HS-5 (cell line): Measurements from ENCODE around the gene BARHL2.
A peak's percentile ranks its signal among the peaks of the same experiment; 100 is the strongest.

Source experiments
- DNase-seq: peaks from one replicate; pipeline ENCODE4 v3.0.0-alpha.2; 2012; ENCODE audit warnings: low read depth

BARHL2 gene

DNA sequence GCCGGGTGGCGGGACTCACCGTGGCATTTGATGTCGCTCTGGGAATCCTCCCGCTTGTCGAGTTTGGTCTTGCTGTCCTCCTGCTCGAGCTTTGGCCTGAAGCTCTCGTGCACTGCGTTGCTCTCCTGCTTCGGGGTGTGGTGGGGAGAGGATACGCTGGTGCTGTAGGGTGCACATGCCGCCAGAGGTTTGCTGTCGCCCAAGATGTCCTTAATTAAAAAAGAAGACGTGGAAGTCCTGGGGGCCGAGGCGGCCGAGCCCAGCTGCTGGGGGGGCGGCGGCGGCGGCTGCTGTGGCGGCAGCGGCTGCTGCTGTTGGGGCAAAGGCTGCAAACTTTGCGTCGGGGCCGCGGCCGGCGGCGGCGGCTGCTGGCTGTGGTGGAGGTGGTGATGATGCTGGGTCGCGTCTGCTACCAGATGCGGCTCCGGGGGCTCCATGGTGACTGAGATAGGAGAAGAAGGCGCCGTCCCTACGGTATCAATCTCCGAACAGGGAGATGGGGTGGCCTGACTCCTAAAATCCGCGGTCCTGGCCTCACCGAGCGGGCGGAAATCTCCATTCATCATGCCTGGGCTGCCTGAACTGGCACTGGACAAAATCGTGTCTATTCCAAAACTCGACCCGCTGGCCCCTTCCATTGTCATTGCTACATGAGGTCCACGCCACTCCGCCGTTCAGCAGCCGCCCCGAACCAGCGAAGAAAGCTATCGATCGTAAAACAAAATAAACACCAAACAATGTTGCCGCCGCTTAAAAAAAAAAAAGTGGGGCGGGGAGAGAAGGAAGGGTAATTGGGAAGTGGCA is at the start of gene BARHL2:
Gene BARHL2 (minus strand): TSS at position 751 of the 804 bp plus-strand sequence. CDS start 107 bp downstream, at position 644.
- DNase-seq, result no peak

DNA sequence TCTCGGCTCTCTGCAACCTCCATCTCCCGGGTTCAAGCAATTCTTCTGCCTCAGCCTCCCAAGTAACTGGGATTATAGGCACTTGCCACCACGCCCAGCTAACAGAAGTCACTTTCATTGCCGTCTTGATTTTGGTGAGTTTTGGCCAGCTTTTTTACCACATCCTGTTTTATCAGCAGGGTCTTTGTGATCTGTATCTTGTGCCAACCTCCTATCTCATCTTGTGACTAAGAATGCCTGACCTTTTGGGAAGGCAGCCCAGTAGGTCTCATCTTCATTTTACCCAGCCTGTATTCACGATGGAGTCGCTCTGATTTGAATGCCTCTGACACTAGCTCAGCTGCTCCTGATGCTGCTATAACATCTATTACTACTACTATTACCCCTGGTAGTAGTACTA is 46.8 kb upstream of the BARHL2 start:
- peak; percentile 3 for DNase-seq

DNA sequence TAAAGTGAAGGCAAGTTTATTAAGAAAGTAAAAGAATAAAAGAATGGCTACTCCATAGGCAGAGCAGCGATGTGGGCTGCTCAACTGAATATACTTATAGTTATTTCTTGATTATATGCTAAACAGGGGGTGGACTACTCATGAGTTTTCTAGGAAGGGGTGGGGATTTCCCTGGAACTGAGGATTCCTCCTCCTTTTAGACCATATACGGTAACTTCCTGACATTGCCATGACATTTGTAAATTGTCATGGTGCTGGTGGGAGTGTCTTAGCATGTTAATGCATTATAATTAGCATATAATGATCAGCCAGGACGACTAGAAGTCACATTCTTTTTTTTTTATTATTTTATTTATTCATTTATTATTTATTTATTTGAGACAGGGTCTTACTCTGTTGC is 46.4 kb upstream of the BARHL2 start:
- DNase-seq, result no peak

DNA sequence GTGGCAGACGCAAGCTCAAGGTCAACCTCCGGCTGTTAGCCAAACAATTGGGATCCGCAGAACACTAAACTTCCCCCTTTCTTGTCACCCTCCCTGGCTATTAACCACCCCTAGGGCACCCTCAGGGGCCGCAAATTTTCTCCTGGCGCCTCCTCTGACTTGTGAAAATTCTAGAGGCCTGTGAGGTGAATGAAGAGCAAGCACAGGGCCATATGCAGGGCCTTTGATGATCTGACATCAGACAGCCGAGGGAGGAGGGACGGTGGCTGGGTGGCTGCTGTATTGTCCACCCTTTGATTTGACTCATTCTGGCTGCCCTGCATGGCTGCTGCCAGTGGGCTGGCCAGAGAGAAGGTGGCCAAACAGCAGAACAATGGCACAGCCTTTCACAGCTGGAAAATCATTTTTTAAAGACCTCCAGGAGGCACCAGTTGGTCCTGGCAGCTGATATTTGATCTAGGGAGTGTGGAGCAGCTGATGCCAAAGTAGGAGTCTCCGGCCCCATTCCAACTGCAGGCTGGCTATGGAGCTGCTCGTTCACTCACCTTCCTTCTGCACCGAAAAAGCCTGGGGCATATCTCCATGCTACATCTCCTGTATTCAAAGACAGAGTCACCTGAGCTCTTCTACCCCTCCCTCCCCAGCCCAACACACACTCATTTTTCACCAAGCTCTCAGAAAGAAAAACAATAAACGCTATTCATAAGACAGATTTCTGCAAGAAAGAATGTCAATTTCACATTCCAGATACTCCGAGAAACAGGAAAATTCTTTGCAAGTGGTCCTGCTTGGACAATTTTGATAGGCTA is 44.9 kb upstream of the BARHL2 start:
- no peak for DNase-seq

DNA sequence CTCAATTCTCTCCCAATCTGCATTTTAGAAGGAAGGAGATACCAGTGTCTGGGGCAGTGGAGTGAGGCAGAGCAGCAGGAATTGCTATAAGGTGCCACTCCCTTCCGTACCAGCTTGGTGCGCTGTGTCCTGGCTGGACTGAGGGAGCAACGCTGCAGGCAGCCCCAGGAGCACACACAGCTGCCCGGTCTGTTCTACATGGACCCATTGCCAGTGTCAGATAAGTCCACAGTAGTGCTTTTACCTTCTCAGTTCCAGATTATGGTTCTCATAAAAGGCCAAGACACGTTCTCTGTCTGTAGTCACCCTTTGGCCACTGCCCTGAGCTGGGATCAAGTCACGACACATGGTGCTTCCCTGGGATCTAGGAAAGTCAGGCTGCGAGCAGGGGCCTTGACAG is 44.1 kb upstream of the BARHL2 start:
- no peak for DNase-seq

DNA sequence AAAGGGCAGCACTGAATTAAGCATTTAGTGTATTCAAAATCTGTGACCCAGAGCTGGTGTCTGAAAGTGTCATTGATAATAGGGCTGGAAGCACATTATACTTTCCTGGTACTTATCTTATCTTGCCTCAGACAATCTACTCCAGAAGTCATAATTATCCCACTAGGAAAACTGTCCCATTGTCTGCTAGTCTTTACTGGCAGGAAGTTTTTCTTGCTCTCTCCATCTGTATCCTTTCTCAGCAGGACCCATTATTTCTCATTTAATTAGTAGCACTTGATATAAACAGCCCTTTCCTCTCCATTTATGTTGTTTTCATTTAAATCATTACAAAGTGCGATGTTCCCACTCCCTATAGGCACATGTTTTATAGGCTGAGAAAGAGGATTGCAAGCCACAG is 36.5 kb upstream of the BARHL2 start:
- no peak for DNase-seq

DNA sequence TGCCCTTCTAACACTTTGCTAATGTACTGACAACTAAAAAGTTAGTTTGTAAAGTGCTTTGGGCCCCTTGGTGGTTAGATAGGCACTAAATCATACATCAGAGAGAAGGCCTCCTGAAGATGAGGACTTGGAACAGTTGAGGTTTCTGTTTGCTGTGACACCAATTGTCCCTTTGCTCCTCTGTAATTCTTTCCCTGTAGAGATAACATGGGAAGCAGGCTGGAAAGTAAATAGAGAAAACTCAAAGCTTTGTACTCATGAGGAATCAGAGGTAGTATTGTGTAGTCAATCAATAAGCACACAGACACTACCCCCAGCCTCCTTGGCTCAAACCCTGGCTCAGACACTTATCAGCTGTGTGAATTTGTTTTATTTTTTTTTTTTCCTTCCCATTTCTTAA is 31.6 kb upstream of the BARHL2 start:
- DNase-seq, result no peak

DNA sequence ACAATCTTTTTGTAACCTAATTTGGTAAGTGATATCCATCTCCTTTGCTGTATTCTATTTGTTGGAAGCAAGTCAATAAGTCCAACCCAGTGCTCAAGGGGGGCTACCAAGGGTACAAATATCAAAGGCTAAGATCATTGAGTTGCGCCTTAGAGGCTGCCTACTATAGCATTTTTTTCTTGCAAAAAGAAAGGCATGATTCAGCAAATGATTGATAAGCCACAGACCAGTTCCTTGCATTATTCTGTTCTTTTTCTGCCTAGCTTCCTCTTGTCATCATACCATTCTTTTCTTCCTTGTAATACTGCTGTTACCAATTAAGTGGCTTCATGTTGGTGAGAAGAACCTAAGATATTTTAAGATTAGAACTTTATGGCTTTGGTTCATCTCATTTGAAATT is 29.8 kb upstream of the BARHL2 start:
- DNase-seq, result no peak

DNA sequence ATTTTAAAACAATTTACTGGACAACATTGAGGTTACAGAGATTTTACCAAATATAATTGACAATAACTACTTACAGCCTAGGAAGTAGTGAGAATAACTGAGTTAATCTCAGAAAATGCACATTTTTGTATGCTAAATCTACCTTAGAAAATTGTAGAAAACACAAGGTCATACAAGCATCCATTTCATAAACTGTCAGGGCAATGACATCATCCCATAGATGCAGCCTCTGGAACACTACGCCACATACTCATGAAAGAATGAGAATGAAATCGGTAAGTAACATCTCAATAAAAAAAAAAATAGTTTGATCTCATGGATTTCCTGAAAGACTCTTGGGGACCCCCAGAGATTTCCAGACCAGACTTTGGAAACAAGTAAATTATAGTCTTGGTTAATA is 28.9 kb upstream of the BARHL2 start:
- DNase-seq, result no peak

DNA sequence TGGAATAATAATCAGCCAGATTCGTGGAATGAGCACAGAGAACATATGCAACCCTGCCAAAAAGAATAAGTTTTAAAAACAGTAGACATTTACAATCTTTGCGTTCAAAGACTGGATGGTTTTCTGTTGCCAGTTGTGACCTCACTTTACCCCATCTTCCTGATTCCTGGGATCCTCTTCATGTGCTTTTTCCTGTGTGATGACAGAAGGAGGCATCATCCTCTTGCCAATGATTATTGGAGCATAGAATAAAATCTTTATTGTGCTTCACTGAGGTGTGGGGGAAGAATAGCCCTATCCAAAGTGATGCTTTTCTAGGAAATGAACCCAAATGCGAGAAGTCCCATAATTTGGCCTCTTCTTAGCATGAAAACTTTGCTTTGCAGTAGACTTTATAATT is 15.0 kb upstream of the BARHL2 start:
- DNase-seq, result no peak

DNA sequence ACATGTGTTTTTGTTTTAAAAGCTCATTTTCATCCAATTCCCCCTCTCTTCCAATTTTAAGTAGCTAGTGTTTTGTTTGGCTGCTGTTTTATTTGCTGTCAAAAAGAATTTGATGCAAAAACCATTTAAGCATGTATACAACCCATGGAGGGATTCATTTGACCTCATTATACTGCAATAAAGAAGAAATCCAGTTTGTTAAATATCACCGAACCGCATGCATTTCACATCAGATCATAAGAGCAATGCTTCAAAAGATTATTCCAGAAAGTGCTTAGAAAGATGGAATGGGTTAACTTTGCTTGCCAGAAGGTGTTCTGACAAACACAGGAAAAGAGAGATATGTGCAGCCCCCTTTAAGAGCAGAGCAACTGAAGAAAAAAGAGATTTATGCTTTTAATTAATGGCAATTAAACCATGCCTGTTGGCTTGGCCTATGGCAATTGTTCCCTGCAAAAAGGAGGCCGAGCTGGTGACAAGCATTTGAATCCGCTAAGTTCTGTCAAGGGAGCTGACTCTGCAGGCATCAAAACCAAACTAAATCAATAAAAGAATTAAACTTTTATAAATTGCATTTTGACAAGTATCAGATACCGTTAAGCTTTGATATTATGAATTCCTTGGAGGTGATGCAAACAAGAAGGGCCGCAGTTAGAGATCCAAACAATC is 14.4 kb upstream of the BARHL2 start:
- no peak for DNase-seq

DNA sequence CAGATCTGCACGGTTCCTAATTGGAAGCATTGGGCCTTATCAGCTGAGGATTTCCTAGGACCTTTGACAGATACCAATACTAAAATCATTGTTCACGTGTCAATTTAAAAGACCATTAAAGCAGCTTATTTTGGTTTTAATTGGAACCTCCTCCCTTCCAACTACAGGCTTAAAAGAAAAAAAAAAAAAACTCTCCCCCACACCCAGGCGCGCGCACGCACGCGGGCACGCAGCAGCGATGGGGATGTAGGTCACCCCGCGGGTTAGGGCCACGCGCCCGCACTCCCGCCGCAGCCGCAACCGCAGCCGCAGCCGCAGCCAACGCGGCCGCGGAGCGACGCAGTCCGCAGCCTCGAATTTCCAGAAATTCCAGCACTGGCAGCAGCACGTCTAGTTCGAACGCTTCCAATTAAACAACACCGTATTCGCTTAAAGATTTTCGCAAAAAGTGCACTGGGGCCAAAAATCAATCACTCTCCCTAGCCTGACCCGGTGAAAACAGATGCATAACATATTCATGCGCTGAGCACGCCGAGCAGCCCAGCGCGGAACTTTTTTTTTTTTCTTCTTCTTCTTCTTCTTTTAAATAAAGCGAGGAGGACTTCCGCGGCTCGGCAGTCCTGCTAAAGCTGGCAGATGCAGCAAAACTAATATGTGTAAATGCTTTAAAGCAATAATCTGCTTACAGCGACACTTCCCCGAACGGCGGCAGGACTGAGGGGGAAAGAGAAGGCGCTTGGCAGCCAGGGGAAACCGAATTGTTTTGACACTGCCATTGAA is 13.3 kb upstream of the BARHL2 start:
- no peak for DNase-seq

DNA sequence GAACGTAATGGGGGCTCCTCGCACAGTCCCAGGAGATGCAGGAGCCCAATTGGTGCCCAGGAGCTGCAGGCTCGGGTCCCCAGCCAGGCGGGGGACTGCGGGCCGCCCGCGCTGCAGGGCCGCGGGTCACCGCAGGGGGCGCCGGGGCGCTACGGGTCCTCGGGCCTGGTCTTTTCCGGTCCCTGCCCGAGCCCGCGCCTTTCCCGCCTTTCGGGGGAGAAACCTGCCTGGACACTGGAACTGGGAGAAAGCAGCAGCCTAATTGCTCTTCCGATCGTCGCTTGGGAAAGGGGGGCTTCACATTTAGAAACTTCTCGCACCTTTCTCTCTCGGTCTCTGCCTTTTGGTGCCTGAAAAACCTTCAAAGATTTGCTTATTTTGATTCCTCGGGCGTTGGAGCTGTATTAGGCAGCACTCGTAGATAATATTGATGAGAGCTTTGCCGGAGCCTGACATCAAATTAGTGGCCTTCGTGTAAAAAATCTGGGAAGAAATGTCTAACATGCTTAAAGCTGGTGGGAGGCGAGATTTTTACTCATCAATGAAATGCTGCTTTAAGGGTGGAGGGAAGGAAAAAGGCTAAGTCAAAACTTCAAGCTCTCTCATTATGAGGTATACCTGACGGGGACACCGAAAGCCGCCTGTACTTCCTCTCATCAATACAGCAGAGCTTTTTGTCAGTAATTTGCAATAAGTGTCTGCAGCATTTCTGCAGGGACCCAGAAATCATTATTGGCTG is 12.6 kb upstream of the BARHL2 start:
- DNase-seq, result no peak

DNA sequence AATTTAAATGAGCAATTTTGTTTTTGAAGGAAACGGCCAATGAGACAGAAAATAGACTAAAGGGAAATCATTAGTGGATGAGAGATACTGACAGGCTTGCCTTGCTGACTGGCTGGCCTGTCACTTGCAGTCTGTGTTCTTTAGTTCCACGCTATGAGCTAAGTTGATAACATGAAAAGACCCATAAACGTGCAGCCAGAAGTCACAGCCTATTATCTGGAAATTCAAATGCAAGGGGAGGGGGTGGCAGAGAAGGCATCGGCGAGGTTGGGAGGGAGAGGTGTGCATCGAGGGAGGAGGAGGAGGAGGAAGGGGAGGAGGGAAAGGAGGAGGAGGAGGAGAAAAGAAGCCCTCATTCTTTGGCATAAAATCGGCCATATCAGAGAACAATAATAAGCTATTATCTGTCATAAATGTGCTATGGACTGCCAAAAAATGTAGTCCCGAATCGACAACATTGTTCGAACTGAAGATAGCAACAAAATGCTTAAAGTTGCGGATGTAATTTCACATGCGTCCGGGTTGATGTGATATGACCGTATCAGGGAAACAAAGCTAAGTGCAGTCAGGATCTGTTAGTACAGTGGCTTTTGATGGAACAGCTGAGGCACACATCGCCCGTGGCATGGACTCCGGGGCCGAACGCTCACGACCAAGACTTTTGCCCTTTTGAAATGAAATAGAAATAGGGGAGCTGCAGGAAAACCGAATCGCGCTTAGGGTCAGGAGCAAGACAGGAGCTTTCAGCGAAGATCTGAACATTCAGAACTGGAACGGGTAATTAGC is 11.6 kb upstream of the BARHL2 start:
- no peak for DNase-seq

DNA sequence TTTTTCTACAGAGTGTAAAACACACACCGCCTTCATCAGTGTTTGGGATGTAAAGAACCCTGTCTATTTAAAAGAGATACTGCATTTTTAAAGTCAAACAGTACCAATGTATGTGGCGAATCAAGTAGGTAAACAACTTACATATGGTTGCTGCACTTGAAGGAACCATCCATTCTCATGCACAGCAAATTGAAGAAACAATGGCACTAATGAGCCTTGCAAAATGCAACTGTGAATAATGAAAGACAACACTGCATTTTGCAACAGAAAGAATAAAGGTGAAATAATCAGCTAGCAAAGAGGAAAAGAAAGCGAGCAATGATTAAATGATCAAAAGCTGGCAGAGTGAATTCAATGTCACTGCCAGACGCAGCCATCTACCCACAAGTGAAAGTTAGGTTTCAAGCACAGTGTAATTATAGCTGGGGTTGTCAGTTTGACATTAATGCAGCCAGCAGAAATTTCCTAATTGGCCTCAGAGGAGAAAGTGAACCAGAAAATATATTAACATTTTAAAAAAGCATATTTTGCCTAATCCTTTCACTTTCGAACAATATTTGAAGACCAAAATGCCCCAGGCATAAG is 10.9 kb upstream of the BARHL2 start:
- DNase-seq, result no peak

DNA sequence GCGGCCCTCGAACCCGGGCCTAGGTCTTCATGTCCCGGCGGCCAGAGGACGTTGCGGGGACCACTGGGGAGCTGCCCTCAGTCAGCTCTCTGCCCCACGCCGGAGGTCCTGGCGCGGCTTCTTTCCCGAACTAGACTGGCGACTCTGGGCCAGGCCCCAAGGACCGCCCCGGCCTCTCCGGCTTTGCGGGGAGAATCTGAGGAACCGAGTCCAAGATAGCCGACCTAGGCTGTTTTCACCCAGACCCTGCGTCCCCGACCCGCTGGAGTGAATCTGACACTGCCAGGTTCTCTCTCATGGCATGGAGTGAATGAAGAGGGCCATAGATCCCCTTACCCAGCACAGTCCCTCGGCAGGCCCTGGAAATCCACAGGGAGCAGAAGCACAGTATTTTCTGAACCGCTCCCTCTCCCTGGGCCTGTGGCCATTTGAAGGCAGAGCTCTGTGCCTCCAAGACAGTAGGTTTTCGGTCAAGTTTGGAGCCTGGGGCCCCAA is 9.9 kb upstream of the BARHL2 start:
- no peak for DNase-seq

DNA sequence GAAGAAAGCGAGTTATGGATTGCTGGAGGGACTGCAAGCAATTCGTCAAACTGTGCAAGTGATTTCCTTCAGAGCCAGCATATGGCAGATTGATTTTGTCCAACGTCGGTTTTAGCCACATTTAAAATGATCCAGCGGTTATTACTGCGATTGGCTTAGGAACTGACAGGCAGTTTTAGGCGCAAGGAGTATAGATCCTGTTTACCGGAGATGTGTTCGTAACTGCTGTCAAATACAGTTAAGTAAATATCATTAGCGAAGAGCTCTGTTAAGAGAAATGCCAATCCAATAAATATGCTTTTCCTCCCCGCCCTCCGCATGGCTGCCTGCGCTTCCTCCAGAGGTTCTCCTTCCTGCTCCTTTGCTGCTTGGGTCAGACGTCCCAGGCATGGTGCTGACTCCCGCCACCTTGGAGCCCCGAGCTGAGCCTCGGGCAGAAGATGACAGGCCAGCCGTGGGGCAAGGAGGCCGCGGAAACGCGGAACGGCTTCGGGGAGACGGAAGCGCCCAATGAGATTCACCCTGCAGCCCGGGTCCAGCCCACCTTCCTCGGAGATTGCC is 9.4 kb upstream of the BARHL2 start:
- no peak for DNase-seq

DNA sequence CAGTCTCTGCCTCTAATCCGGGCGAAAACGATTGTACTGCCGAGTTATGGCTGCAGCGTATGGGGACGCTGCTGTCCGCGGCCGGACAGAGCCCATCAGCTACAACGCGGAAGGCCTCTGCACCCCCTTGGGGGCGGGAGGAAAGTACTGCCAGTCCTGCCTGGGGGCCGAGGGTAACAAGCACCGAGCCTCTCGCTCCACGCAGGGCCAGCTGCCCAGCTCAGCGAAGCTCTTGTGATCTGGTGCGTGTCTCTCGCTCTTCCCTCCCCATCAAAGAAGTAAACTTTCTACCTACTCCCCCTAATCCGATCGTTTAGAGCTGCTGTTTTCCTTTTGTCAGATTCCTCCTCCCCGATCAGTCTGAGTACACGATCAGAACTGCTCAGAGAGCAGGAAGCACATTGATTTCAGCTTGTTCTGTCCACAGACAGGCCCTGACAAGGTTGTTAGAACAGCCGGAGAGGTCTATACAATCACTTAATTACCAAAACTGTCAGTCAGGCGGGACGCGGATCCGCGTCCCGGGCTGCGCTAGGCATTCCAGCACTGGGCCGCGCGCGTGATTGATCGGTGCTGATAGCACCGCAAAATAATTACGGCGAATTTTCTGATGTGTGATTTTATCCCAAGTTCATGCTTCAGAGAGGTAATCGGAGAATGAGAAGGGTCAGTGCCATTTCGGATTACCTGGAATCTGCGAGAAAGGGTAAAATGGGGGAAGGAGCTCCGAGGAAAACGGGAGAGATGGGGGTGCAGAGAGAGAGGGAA is 8.7 kb upstream of the BARHL2 start:
- no peak for DNase-seq
